Loucy (cell line): ENCODE measurements around the gene ASIC5.

Source experiments
- H2AFZ ChIP-seq: fragments of 200-600 bp; sonication (generic); 2 replicates; pipeline ENCODE4 v1.6.0; 2016; ENCODE audit warnings: antibody characterized with exemption, mild to moderate bottlenecking, low read length, moderate library complexity
- H3F3A ChIP-seq: fragments of 200-600 bp; 2 replicates; pipeline ENCODE4 v1.6.0; 2016; ENCODE audit warnings: antibody characterized with exemption, low read depth, mild to moderate bottlenecking
- H3K27me3 ChIP-seq: fragments of 200-600 bp; sonication (generic); 2 replicates; pipeline ENCODE4 v1.6.1; 2014; ENCODE audit warnings: low read length, mild to moderate bottlenecking; ENCODE audit not compliant: insufficient read depth, poor library complexity, severe bottlenecking
- H3K36me3 ChIP-seq: fragments of 200-600 bp; sonication (generic); 2 replicates; pipeline ENCODE4 v1.6.1; 2016; ENCODE audit warnings: low read length; ENCODE audit not compliant: insufficient read depth
- H3K4me1 ChIP-seq: fragments of 200-600 bp; sonication (generic); 2 replicates; pipeline ENCODE4 v1.5.1; 2014; ENCODE audit warnings: low read length, mild to moderate bottlenecking; ENCODE audit not compliant: insufficient read depth, poor library complexity, severe bottlenecking
- H3K4me2 ChIP-seq: fragments of 200-600 bp; sonication (generic); 2 replicates; pipeline ENCODE4 v1.6.0; 2014; ENCODE audit warnings: antibody characterized with exemption, low read length, low read depth, mild to moderate bottlenecking; ENCODE audit not compliant: poor library complexity, severe bottlenecking
- H3K4me3 ChIP-seq: fragments of 200-600 bp; sonication (generic); 2 replicates; pipeline ENCODE4 v1.5.1; 2014; ENCODE audit warnings: low read length, mild to moderate bottlenecking, mixed read lengths; ENCODE audit not compliant: poor library complexity, severe bottlenecking
- H3K79me2 ChIP-seq: fragments of 200-600 bp; sonication (generic); 2 replicates; pipeline ENCODE4 v1.6.1; 2014; ENCODE audit warnings: low read length; ENCODE audit not compliant: insufficient read depth
- H3K9ac ChIP-seq: fragments of 200-600 bp; sonication (generic); 2 replicates; pipeline ENCODE4 v1.6.0; 2014; ENCODE audit warnings: mild to moderate bottlenecking, low read depth, low read length, moderate library complexity; ENCODE audit not compliant: poor library complexity, severe bottlenecking
- H3K9me2 ChIP-seq: fragments of 200-600 bp; sonication (generic); replicated peaks from 2 replicates; pipeline ENCODE4 v1.6.1; 2016; ENCODE audit warnings: low read depth, low read length, mixed read lengths
- H3K9me3 ChIP-seq: fragments of 200-600 bp; sonication (generic); 2 replicates; pipeline ENCODE4 v1.6.1; 2014; ENCODE audit warnings: mild to moderate bottlenecking, antibody characterized with exemption, low read length, low read depth; ENCODE audit not compliant: insufficient read depth
- H4K20me1 ChIP-seq: fragments of 200-600 bp; sonication (generic); 2 replicates; pipeline ENCODE4 v1.6.0; 2014; ENCODE audit warnings: antibody characterized with exemption, low read length, mild to moderate bottlenecking; ENCODE audit not compliant: insufficient read depth, poor library complexity, severe bottlenecking
- CTCF ChIP-seq: fragments of 200-600 bp; sonication (generic); conservative IDR thresholded peaks from 2 replicates; pipeline ENCODE4 v1.5.1; 2014; ENCODE audit warnings: mild to moderate bottlenecking, antibody characterized with exemption, low read length
- EZH2phosphoT487 ChIP-seq: fragments of 200-600 bp; IDR thresholded peaks from 2 replicates; pipeline ENCODE4 v1.6.1; 2018; ENCODE audit warnings: antibody characterized with exemption, mild to moderate bottlenecking, moderate library complexity, borderline replicate concordance

ASIC5 gene

GRCh38 chr4:155887847-155888570 is 21.9 kb upstream of the ASIC5 start:
- H3K4me3 ChIP-seq, result no peak overlapping the region
- H3K9me2 ChIP-seq, result no peaks in the 10 kb centered on the region
- no peaks in the 10 kb centered on the region for H3F3A ChIP-seq
- no peaks in the 10 kb centered on the region for H4K20me1 ChIP-seq
- no peaks in the 10 kb centered on the region for H3K4me1 ChIP-seq
- no peaks in the 10 kb centered on the region for H3K27me3 ChIP-seq
- no peaks in the 10 kb centered on the region for H3K9me3 ChIP-seq
- H3K79me2 ChIP-seq, result no peaks in the 10 kb centered on the region
- H2AFZ ChIP-seq, result no peak overlapping the region
- H3K9ac ChIP-seq, result no peak overlapping the region
- no peak for TF ChIP-seq EZH2phosphoT487
- TF ChIP-seq CTCF, result no peak
- H3K4me2 ChIP-seq, result no peak overlapping the region
- H3K36me3 ChIP-seq, result no peaks in the 10 kb centered on the region

GRCh38 chr4:155887045-155887444 is 21.0 kb upstream of the ASIC5 start:
- no peak overlapping the region for H3K9ac ChIP-seq
- H3K4me2 ChIP-seq, result no peak overlapping the region
- no peaks in the 10 kb centered on the region for H4K20me1 ChIP-seq
- H3K4me1 ChIP-seq, result no peaks in the 10 kb centered on the region
- TF ChIP-seq EZH2phosphoT487 (no peak), CTCF (no peak)
- H3F3A ChIP-seq, result no peaks in the 10 kb centered on the region
- no peaks in the 10 kb centered on the region for H3K9me2 ChIP-seq
- H3K4me3 ChIP-seq, result no peak overlapping the region
- no peaks in the 10 kb centered on the region for H3K36me3 ChIP-seq
- no peaks in the 10 kb centered on the region for H3K9me3 ChIP-seq
- H3K27me3 ChIP-seq, result no peaks in the 10 kb centered on the region
- no peak overlapping the region for H2AFZ ChIP-seq
- H3K79me2 ChIP-seq, result no peaks in the 10 kb centered on the region

GRCh38 chr4:155885666-155886065 is 19.6 kb upstream of the ASIC5 start:
- Histone ChIP-seq H3K9ac (no peak overlapping the region), H3K4me3 (no peak overlapping the region), H3K36me3 (no peaks in the 10 kb centered on the region), H3K4me1 (no peaks in the 10 kb centered on the region), H3K27me3 (no peaks in the 10 kb centered on the region), H3K79me2 (no peaks in the 10 kb centered on the region), H3K9me2 (no peaks in the 10 kb centered on the region), H2AFZ (no peak overlapping the region), H3K4me2 (no peak overlapping the region), H3F3A (no peaks in the 10 kb centered on the region), H4K20me1 (no peaks in the 10 kb centered on the region), H3K9me3 (no peaks in the 10 kb centered on the region)
- no peak for TF ChIP-seq EZH2phosphoT487
- TF ChIP-seq CTCF, result no peak
